K562 (cell line): Measurements from ENCODE around the gene TP53RK.

Source experiments
- JUND ChIP-seq, 2 experiments: IDR thresholded peaks; 2 replicates in 1 of 2; 3 replicates in 1 of 2; pipeline ENCODE4 v1.6.1; 2011; ENCODE audit warnings: borderline replicate concordance in 2 of 2, low read depth in 2 of 2, low read length in 2 of 2, improper control_type of control experiment in 1 of 2, missing biosample characterization in 1 of 2, missing genetic modification characterization in 1 of 2, missing genetic modification reagents in 1 of 2
- MAFG ChIP-seq: fragments of 450-650 bp; conservative IDR thresholded peaks from 2 replicates; pipeline ENCODE4 v1.6.1; 2016; ENCODE audit warnings: missing genetic modification characterization, missing compliant biosample characterization
- RCOR1 ChIP-seq, 2 experiments: IDR thresholded peaks; 2 replicates each; pipeline ENCODE4 v1.6.1; 2012; ENCODE audit warnings: low read depth in 2 of 2, low read length in 2 of 2, borderline replicate concordance in 1 of 2, improper control_type of control experiment in 1 of 2
- ZNF253 ChIP-seq: fragments of 250-450 bp; sonication (Bioruptor Pico); conservative IDR thresholded peaks from 2 replicates; pipeline ENCODE4 v1.6.1; 2021; ENCODE audit warnings: mild to moderate bottlenecking
- TF ChIP-seq, protein P1 (sequence below), 3 experiments: IDR thresholded peaks in 2 of 3; conservative IDR thresholded peaks in 1 of 3; 2 replicates each; pipeline ENCODE4 v1.5.1; 2011 to 2012; ENCODE audit warnings: low read length in 3 of 3, mild to moderate bottlenecking in 3 of 3, control low read depth in 2 of 3, improper control_type of control experiment in 1 of 3, inconsistent platforms in 1 of 3, low read depth in 1 of 3, mixed read lengths in 1 of 3, moderate library complexity in 1 of 3; ENCODE audit not compliant: insufficient read depth in 2 of 3

DNA sequence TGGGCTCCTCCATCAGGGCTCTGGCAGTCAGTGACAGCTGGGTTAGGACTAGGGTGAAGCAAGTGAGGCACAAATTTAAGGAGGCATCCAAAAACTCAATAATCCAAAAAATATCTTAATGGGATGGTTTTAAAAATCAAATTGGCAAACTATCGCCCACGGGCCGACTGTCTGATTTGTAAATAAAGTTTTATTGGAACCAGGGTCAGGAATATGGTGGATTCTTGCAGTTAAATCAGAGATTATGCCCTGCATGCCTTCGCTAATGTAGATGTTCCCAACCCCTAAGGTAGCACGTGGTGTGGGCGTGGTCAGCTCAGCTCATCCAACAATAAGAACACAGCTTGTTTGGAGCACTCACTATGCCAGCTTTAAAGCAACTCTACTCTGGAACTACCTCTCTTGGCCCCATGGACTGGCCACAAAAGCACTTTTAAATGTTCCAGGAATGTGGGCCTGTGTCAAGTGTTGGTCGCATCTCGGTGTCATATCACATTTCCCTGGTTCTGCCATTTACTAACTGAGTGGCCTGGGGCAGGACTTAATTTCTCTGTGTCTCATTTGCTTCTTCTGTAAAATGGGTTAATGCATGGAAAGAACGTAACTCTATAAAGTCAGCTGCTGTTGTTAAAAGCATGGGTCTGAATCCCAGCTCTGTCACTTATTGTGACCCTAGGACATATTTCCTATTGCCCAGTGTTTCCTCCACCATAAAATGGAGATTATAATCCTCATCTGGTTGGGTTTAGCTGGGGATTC, 7.0 kb downstream of the TP53RK start:
- TF ChIP-seq RCOR1 (IDR thresholded peaks at IDR 0.05; ENCODE audit: borderline replicate concordance in 1 of 2, low read depth in 2 of 2, low read length in 2 of 2): no peak
- no peak for TF ChIP-seq ZNF253
- TF ChIP-seq, protein P1, sequence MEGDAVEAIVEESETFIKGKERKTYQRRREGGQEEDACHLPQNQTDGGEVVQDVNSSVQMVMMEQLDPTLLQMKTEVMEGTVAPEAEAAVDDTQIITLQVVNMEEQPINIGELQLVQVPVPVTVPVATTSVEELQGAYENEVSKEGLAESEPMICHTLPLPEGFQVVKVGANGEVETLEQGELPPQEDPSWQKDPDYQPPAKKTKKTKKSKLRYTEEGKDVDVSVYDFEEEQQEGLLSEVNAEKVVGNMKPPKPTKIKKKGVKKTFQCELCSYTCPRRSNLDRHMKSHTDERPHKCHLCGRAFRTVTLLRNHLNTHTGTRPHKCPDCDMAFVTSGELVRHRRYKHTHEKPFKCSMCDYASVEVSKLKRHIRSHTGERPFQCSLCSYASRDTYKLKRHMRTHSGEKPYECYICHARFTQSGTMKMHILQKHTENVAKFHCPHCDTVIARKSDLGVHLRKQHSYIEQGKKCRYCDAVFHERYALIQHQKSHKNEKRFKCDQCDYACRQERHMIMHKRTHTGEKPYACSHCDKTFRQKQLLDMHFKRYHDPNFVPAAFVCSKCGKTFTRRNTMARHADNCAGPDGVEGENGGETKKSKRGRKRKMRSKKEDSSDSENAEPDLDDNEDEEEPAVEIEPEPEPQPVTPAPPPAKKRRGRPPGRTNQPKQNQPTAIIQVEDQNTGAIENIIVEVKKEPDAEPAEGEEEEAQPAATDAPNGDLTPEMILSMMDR (IDR thresholded peaks at IDR 0.05 in 2 of 3, conservative IDR thresholded peaks at IDR 0.05 in 1 of 3; ENCODE audit: insufficient read depth in 2 of 3, low read depth in 1 of 3, low read length in 3 of 3): no peak
- no peak for TF ChIP-seq MAFG (tag)
- no peak for TF ChIP-seq JUND (IDR thresholded peaks at IDR 0.05; ENCODE audit: borderline replicate concordance, low read depth, low read length)
- TF ChIP-seq JUND (tag; IDR thresholded peaks at IDR 0.05; ENCODE audit: borderline replicate concordance, low read depth, low read length): no peak
